MM.1S (cell line): Measurements from ENCODE around the gene LIPN.

Experiments
- DNase-seq: peaks from one replicate; pipeline ENCODE4 v3.0.0-alpha.2; 2015
- H2AFZ ChIP-seq: fragments of 300-600 bp; sonication (generic); 2 replicates; pipeline ENCODE4 v1.6.0; 2016; ENCODE audit warnings: antibody characterized with exemption, low read length
- H3F3A ChIP-seq: fragments of 300-600 bp; sonication (generic); 2 replicates; pipeline ENCODE4 v1.6.1; 2016; ENCODE audit warnings: mild to moderate bottlenecking, antibody characterized with exemption, low read length, moderate library complexity, mixed read lengths; ENCODE audit not compliant: insufficient read depth
- H3K27ac ChIP-seq: fragments of 300-600 bp; sonication (generic); 2 replicates; pipeline ENCODE4 v1.5.1; 2016; ENCODE audit warnings: mild to moderate bottlenecking, low read length
- H3K27me3 ChIP-seq: fragments of 300-600 bp; sonication (generic); replicated peaks from 2 replicates; pipeline ENCODE4 v1.6.0; 2016; ENCODE audit warnings: low read length; ENCODE audit not compliant: insufficient read depth
- H3K36me3 ChIP-seq: fragments of 300-600 bp; sonication (generic); replicated peaks from 2 replicates; pipeline ENCODE4 v1.6.1; 2016; ENCODE audit warnings: mild to moderate bottlenecking, low read length, mixed read lengths; ENCODE audit not compliant: insufficient read depth
- H3K4me1 ChIP-seq: fragments of 300-600 bp; sonication (generic); 2 replicates; pipeline ENCODE4 v1.6.1; 2016; ENCODE audit warnings: low read length, mixed read lengths
- H3K4me2 ChIP-seq: fragments of 300-600 bp; sonication (generic); 2 replicates; pipeline ENCODE4 v1.6.0; 2016; ENCODE audit warnings: low read depth, low read length
- H3K4me3 ChIP-seq: fragments of 300-600 bp; sonication (generic); 2 replicates; pipeline ENCODE4 v1.5.1; 2016; ENCODE audit warnings: low read length, mixed read lengths
- H3K79me2 ChIP-seq: fragments of 300-600 bp; sonication (generic); 2 replicates; pipeline ENCODE4 v1.6.1; 2016; ENCODE audit warnings: mixed run types, low read length, mixed read lengths
- H3K9ac ChIP-seq: fragments of 300-600 bp; sonication (generic); 2 replicates; pipeline ENCODE4 v1.6.1; 2016; ENCODE audit warnings: low read length, mixed read lengths
- H3K9me2 ChIP-seq: fragments of 300-600 bp; sonication (generic); replicated peaks from 2 replicates; pipeline ENCODE4 v1.6.1; 2016; ENCODE audit warnings: mild to moderate bottlenecking, low read length, mixed read lengths; ENCODE audit not compliant: insufficient read depth
- H3K9me3 ChIP-seq: fragments of 300-600 bp; sonication (generic); replicated peaks from 2 replicates; pipeline ENCODE4 v1.6.1; 2016; ENCODE audit warnings: mild to moderate bottlenecking, low read length, mixed read lengths; ENCODE audit not compliant: insufficient read depth
- H4K20me1 ChIP-seq: fragments of 300-600 bp; sonication (generic); 2 replicates; pipeline ENCODE4 v1.6.1; 2016; ENCODE audit warnings: mild to moderate bottlenecking, low read length, moderate library complexity, mixed read lengths; ENCODE audit not compliant: insufficient read depth
- CTCF ChIP-seq: fragments of 300-600 bp; sonication (generic); IDR thresholded peaks from 2 replicates; pipeline ENCODE4 v1.5.1; 2016; ENCODE audit warnings: antibody characterized with exemption, low read length, mixed read lengths
- EZH2 ChIP-seq: fragments of 300-600 bp; sonication (generic); optimal IDR thresholded peaks from 2 replicates; pipeline ENCODE3; 2017; ENCODE audit warnings: low read depth, mild to moderate bottlenecking, antibody characterized with exemption, low read length, mixed read lengths
- EZH2phosphoT487 ChIP-seq: fragments of 300-600 bp; sonication (generic); IDR thresholded peaks from 2 replicates; pipeline ENCODE4 v1.6.1; 2018; ENCODE audit warnings: antibody characterized with exemption, low read length

The LIPN gene

GRCh38 chr10:88804083-88804812, 44.4 kb downstream of the LIPN start:
- TF ChIP-seq CTCF (no peak), EZH2phosphoT487 (no peak)
- Histone ChIP-seq H3K27ac (no peak overlapping the region), H2AFZ (no peak overlapping the region), H3K27me3 (no peaks in the 10 kb centered on the region), H3K9ac (no peak overlapping the region), H4K20me1 (no peaks in the 10 kb centered on the region), H3K4me1 (no peaks in the 10 kb centered on the region), H3K4me3 (no peak overlapping the region), H3K36me3 (no peaks in the 10 kb centered on the region), H3K4me2 (no peak overlapping the region), H3K9me3 (no peaks in the 10 kb centered on the region), H3K79me2 (no peaks in the 10 kb centered on the region), H3F3A (no peaks in the 10 kb centered on the region), H3K9me2 (no peaks in the 10 kb centered on the region)
- no peak for DNase-seq

GRCh38 chr10:88805361-88805760, 45.5 kb downstream of the LIPN start:
- DNase-seq = no peak
- H3K79me2 ChIP-seq = no peaks in the 10 kb centered on the region
- H3K9me2 ChIP-seq = no peaks in the 10 kb centered on the region
- H3K4me1 ChIP-seq = no peaks in the 10 kb centered on the region
- H3F3A ChIP-seq = no peaks in the 10 kb centered on the region
- no peak overlapping the region for H3K27ac ChIP-seq
- no peaks in the 10 kb centered on the region for H3K9me3 ChIP-seq
- no peak overlapping the region for H3K4me3 ChIP-seq
- no peak overlapping the region for H2AFZ ChIP-seq
- no peaks in the 10 kb centered on the region for H4K20me1 ChIP-seq
- no peak overlapping the region for H3K4me2 ChIP-seq
- no peaks in the 10 kb centered on the region for H3K36me3 ChIP-seq
- no peaks in the 10 kb centered on the region for H3K27me3 ChIP-seq
- TF ChIP-seq EZH2phosphoT487 = no peak
- TF ChIP-seq EZH2 = no peak
- no peak for TF ChIP-seq CTCF
- H3K9ac ChIP-seq = no peak overlapping the region

- H3K27ac ChIP-seq = no peak overlapping the region
- no peak overlapping the region for H2AFZ ChIP-seq
- H3K4me2 ChIP-seq = no peak overlapping the region
Measured at GRCh38 chr10:88805924-88806323, 46.1 kb downstream of the LIPN start.

More at GRCh38 chr10:88805924-88806323, 46.1 kb downstream of the LIPN start:
- H3K79me2 ChIP-seq = no peaks in the 10 kb centered on the region
- H3K27me3 ChIP-seq = no peaks in the 10 kb centered on the region
- no peaks in the 10 kb centered on the region for H3K4me1 ChIP-seq
- no peak overlapping the region for H3K4me3 ChIP-seq
- no peak for DNase-seq
- TF ChIP-seq EZH2 (no peak), CTCF (no peak)
- no peaks in the 10 kb centered on the region for H3K9me3 ChIP-seq
- H4K20me1 ChIP-seq = no peaks in the 10 kb centered on the region
- H3F3A ChIP-seq = no peaks in the 10 kb centered on the region
- H3K9me2 ChIP-seq = no peaks in the 10 kb centered on the region
- H3K9ac ChIP-seq = no peak overlapping the region
- no peaks in the 10 kb centered on the region for H3K36me3 ChIP-seq
